Measurements from ENCODE around the gene FN1. TPM values are rescaled to one million over a fixed set of nuclear protein-coding genes. Genes with fewer than 3 reads are reported as not detected.

The FN1 gene
- total RNA-seq, 2 donors from 2014 or later: 84.2 to 257 TPM

- 84% methylated on average over 8 of the region's 8 CpGs for WGBS
- Histone ChIP-seq H3K9me3 (no peaks in the 10 kb centered on the region), H3K36me3 (no peaks in the 10 kb centered on the region), H3K4me3 (no peak overlapping the region), H3K4me1 (replicated peaks) (no peaks in the 10 kb centered on the region), H3K27me3 (replicated peaks; ENCODE audit: insufficient read depth) (no peaks in the 10 kb centered on the region), H3K27ac (peak overlapping the region in 1 of 2 donors; percentile 48)
- intact Hi-C loops (cut with DNase I): loop anchor here (10.0 kb wide), 1 partner anchor 838 kb away; no protein-coding TSS in a partner anchor
- DNase-seq (ENCODE audit: low spot score): no peak
- no peak for TF ChIP-seq CTCF (IDR thresholded peaks at IDR 0.05)
- no peak for TF ChIP-seq POLR2A (IDR thresholded peaks at IDR 0.05)
- no peak for TF ChIP-seq POLR2AphosphoS5 (IDR thresholded peaks at IDR 0.05)
Measured at GRCh38 chr2:215432759-215433594, 2.9 kb downstream of the FN1 start.

GRCh38 chr2:215431778-215432758 is 3.8 kb downstream of the FN1 start:
- intact Hi-C loops (cut with DNase I): loop anchor here (10.0 kb wide), 1 partner anchor 837 kb away; no protein-coding TSS in a partner anchor
- WGBS: 90% methylated on average over 7 of the region's 7 CpGs
- no peaks in the 10 kb centered on the region for H3K4me1 ChIP-seq (replicated peaks)
- no peak for TF ChIP-seq CTCF (IDR thresholded peaks at IDR 0.05)
- no peaks in the 10 kb centered on the region for H3K36me3 ChIP-seq
- no peak overlapping the region for H3K27ac ChIP-seq
- DNase-seq (ENCODE audit: low spot score): no peak
- H3K4me3 ChIP-seq: no peak overlapping the region
- no peaks in the 10 kb centered on the region for H3K9me3 ChIP-seq
- H3K27me3 ChIP-seq (replicated peaks; ENCODE audit: insufficient read depth): no peaks in the 10 kb centered on the region

GRCh38 chr2:215431290-215431689 is 4.6 kb downstream of the FN1 start:
- WGBS: 44% methylated on average over 2 of the region's 2 CpGs
- H3K4me1 ChIP-seq (replicated peaks): no peaks in the 10 kb centered on the region
- DNase-seq (ENCODE audit: low spot score): no peak
- H3K9me3 ChIP-seq: no peaks in the 10 kb centered on the region
- TF ChIP-seq POLR2A (IDR thresholded peaks at IDR 0.05): no peak
- TF ChIP-seq CTCF (IDR thresholded peaks at IDR 0.05): no peak
- no peak for TF ChIP-seq POLR2AphosphoS5 (IDR thresholded peaks at IDR 0.05)
- H3K36me3 ChIP-seq: no peaks in the 10 kb centered on the region
- intact Hi-C loops (cut with DNase I): loop anchor here (10.0 kb wide), 1 partner anchor 836 kb away; no protein-coding TSS in a partner anchor
- no peak overlapping the region for H3K4me3 ChIP-seq
- no peaks in the 10 kb centered on the region for H3K27me3 ChIP-seq (replicated peaks; ENCODE audit: insufficient read depth)
- no peak overlapping the region for H3K27ac ChIP-seq

- TF ChIP-seq CTCF (IDR thresholded peaks at IDR 0.05): no peak
- TF ChIP-seq POLR2AphosphoS5 (IDR thresholded peaks at IDR 0.05): no peak
- no peak for TF ChIP-seq POLR2A (IDR thresholded peaks at IDR 0.05)
- H3K4me1 ChIP-seq (replicated peaks): no peaks in the 10 kb centered on the region
- no peak overlapping the region for H3K27ac ChIP-seq
- H3K36me3 ChIP-seq: no peaks in the 10 kb centered on the region
- no peaks in the 10 kb centered on the region for H3K9me3 ChIP-seq
- intact Hi-C loops (cut with DNase I): loop anchor here (10.0 kb wide), 1 partner anchor 836 kb away; no protein-coding TSS in a partner anchor
- DNase-seq (ENCODE audit: low spot score): no peak
- no peaks in the 10 kb centered on the region for H3K27me3 ChIP-seq (replicated peaks; ENCODE audit: insufficient read depth)
- 77% methylated on average over 6 of the region's 6 CpGs for WGBS
- no peak overlapping the region for H3K4me3 ChIP-seq
Measured at GRCh38 chr2:215430528-215431187, 5.2 kb downstream of the FN1 start.

Data from prostate gland (tissue), 2 donors.